Uterus (tissue), 4 donors: ENCODE data around the gene ANP32A. TPM values are rescaled to one million over a fixed set of nuclear protein-coding genes. Genes with fewer than 3 reads are reported as not detected.

Experiments used
- DNase-seq, 2 donors: peaks; one replicate each; pipeline ENCODE4 v3.0.0-alpha.2; 2019 to 2020
- H3K27ac ChIP-seq, 2 donors: fragments of 200-600 bp; sonication (generic); 1 replicate in 1 of 2; 2 replicates in 1 of 2; pipeline ENCODE4 v1.5.1; 2016 to 2018
- H3K27me3 ChIP-seq, 2 donors: fragments of 200-600 bp; sonication (generic); one replicate each; pipeline ENCODE4 v1.5.1; 2018 to 2019; ENCODE audit warnings: control low read depth in 1 of 2
- H3K36me3 ChIP-seq, 2 donors: fragments of 200-600 bp; sonication (generic); one replicate each; pipeline ENCODE4 v1.5.1; 2019; ENCODE audit warnings: control low read depth in 1 of 2
- H3K4me1 ChIP-seq, 2 donors: fragments of 200-600 bp; sonication (generic); one replicate each; pipeline ENCODE4 v1.5.1; 2018 to 2019; ENCODE audit warnings: control low read depth in 1 of 2
- H3K4me3 ChIP-seq, 2 donors: fragments of 200-600 bp; sonication (generic); 1 replicate in 1 of 2; 2 replicates in 1 of 2; pipeline ENCODE4 v1.5.1; 2018 to 2019; ENCODE audit warnings: mild to moderate bottlenecking in 1 of 2
- H3K9me3 ChIP-seq, 2 donors: fragments of 200-600 bp; sonication (generic); one replicate each; pipeline ENCODE4 v1.5.1; 2019; ENCODE audit warnings: control low read depth in 1 of 2
- CTCF ChIP-seq, 4 experiments: fragments of 200-600 bp in 2 of 4; fragments of 450-650 bp in 2 of 4; sonication (generic) in 2 of 4; IDR thresholded peaks; one replicate each; pipeline ENCODE4 v1.5.1; 2016 to 2019; ENCODE audit warnings: antibody characterized with exemption in 4 of 4, mild to moderate bottlenecking in 2 of 4, moderate library complexity in 1 of 4
- POLR2A ChIP-seq, 2 donors: fragments of 450-650 bp; IDR thresholded peaks; one replicate each; pipeline ENCODE4 v1.6.1; 2016; ENCODE audit warnings: antibody characterized with exemption in 2 of 2, mild to moderate bottlenecking in 1 of 2, moderate library complexity in 1 of 2
- intact Hi-C: fragments of 100-400 bp; cut with DNase I; formaldehyde crosslinking; loops from one replicate; pipeline ENCODE4 v1.15.1; 2023; ENCODE audit warnings: low total_unique reads
- total RNA-seq, 4 donors: library from RNA; depleted of rRNA in 3 of 4; stranded (reverse); fragments of >200 nt in 3 of 4; gene quantifications; one replicate each; pipeline versions ENCODE4 v1.1.0 to v1.2.4, GENCODE V29; 2014 to 2023
- donor health status: DM: yes; HTN: yes; CAD: no.

Gene ANP32A
- total RNA-seq, 4 donors from 2014 or later, result 32.1 to 117 (median 105) TPM

- Histone ChIP-seq H3K36me3 (no peaks in the 10 kb centered on the region), H3K4me1 (no peaks in the 10 kb centered on the region), H3K9me3 (no peaks in the 10 kb centered on the region), H3K27me3 (no peaks in the 10 kb centered on the region), H3K4me3 (peak overlapping the region; percentile 83 to 89), H3K27ac (peak overlapping the region; percentile 96 to 99)
- TF ChIP-seq POLR2A (IDR thresholded peaks at IDR 0.05) (no peak), CTCF (IDR thresholded peaks at IDR 0.05) (no peak)
- intact Hi-C loops, result no loop called here
- no peak for DNase-seq
These were observed 620 bp upstream of the ANP32A start for GRCh38 chr15:68821190-68821840.

DNA sequence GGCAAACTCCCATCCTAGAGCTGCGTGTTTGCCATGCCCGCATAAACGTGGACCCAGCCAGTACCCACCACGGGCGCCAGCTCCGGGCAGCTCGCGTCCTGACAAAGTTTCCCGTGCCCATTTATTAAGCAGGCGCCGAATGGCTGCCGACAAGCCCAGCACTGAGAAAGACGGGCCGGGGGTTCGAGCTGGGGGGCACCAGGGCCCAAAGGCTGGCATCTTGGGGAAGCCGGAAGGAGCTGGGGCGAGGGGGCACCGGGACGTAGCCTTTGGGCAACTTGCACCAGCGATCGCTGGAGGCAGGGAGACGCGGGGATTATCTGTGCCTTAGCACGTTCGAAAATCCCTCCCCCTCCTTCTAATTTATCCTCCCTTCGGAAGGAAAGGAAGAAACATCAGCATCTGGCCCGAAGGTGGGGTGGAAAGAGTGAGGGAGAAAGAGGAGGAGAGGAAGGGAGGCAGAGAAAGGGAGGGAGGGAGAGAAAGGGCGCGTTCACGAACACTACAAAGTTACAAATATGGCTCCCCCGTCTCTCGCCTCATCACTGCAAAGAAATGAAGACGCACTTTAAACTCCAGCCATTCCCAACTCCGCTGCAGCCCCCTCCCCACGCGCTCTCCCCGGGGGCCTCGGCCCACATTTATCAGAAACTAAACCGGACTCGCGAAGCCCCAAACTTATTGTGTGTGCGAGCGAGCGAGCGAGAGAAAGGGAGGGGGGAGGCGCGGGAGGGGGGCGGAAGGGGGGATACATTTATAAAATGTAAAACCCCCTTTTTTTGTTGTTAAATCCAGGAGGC lies 1.0 kb downstream of the ANP32A start:
- TF ChIP-seq POLR2A (IDR thresholded peaks at IDR 0.05) (peak in 1 of 2 donors; percentile 31), CTCF (IDR thresholded peaks at IDR 0.05) (no peak)
- no peaks in the 10 kb centered on the region for H3K4me1 ChIP-seq
- H3K27ac ChIP-seq, result peak overlapping the region; percentile 96 to 99
- DNase-seq, result peak; percentile 38 to 47
- H3K36me3 ChIP-seq, result no peaks in the 10 kb centered on the region
- intact Hi-C loops, result no loop called here
- H3K27me3 ChIP-seq, result no peaks in the 10 kb centered on the region
- peak overlapping the region; percentile 83 to 89 for H3K4me3 ChIP-seq
- H3K9me3 ChIP-seq, result no peaks in the 10 kb centered on the region

DNA sequence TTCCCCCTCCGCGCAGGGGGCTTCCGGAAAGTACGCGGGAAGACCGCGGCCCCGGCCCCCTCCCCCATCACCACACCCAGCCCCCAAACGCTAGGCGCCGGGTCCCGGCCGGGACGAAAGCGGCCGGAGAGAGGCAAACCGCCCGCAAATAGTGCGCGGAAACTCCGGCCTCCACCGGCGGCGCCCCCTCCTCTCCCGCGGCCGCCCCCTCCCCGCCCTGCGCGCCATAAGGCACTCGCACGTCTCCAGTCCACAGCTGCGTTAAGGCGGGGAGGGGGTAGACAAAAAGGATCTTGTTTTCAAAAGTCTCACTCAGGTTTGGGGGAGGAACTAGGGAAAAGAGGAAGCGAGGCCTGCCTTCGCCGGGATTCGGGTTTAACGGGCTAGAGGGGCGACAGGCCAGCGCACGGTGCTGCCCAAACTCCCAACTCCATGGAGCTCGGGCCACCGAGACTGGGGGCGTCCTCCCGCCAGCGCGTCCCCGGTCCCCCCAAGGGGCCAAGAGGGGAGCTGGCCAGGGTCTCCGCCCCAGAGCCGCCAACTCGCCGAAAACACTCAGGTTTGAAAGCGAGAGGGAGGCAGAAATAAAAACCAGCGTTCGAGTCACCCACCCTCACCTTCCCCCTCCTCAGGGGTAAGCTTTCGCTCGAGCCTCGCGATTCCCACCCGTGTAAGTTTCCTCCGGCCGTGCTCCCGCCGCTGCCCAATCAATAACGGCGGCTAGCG lies 1.8 kb downstream of the ANP32A start:
- TF ChIP-seq CTCF (IDR thresholded peaks at IDR 0.05) (no peak), POLR2A (IDR thresholded peaks at IDR 0.05) (no peak)
- Histone ChIP-seq H3K4me1 (no peaks in the 10 kb centered on the region), H3K36me3 (no peaks in the 10 kb centered on the region), H3K27ac (peak overlapping the region; percentile 96 to 99), H3K27me3 (no peaks in the 10 kb centered on the region), H3K9me3 (no peaks in the 10 kb centered on the region), H3K4me3 (peak overlapping the region; percentile 83 to 89)
- peak; percentile 36 to 45 for DNase-seq
- intact Hi-C loops, result no loop called here

- Histone ChIP-seq H3K4me1 (no peaks in the 10 kb centered on the region), H3K4me3 (peak overlapping the region; percentile 83 to 89), H3K9me3 (no peaks in the 10 kb centered on the region), H3K27ac (peak overlapping the region; percentile 96 to 99), H3K27me3 (no peaks in the 10 kb centered on the region), H3K36me3 (no peaks in the 10 kb centered on the region)
- no peak for TF ChIP-seq CTCF (IDR thresholded peaks at IDR 0.05)
- TF ChIP-seq POLR2A (IDR thresholded peaks at IDR 0.05), result no peak
- intact Hi-C loops, result no loop called here
- DNase-seq, result peak; percentile 62 to 68
These were observed 2.5 kb downstream of the ANP32A start for GRCh38 chr15:68818066-68818768.
